ENCODE data around the gene USH1C.

Gene USH1C

DNA sequence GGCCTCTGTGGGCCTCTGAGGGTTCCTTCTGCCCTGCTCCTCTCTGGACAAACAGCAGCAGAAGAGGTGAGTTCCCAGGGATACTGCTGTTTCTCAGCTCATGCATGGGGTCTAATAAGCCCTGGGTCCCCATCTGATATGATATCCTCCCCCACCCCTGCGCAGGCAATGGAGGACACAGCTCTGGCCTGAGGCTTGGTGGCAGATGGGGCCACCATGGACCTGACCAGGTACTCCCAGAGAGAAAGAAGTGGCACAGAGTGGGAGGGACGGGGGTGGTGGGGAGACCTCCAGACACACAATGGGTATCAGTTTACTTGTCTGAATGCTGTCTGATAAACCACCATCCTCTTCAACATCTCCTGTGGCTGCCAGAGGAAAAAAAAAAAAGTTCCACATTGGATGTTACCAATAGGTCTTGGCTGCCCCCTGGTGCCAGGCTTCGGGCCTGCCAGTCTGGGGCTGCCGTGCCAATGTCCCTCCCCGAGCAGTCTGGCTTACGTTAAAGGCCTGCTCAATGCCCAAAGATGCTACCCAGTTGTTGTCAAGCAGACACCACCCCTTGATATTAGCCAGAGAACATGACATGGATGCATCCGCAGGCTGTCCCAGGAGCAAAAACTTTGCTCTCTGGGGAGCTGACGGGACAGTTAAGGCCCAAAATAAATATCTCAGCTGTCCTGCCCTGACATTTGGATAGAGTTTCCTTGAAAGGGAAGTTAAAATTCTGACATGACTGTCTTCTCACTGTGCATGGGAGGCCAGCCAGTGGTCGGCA lies 39.7 kb downstream of the USH1C start:
- peak; percentile 72 for DNase-seq (ENCODE audit: low spot score)

GRCh38 chr11:17502630-17503029 lies 41.6 kb downstream of the USH1C start:
- no peak for DNase-seq (ENCODE audit: low spot score)

GRCh38 chr11:17500673-17501072 lies 43.5 kb downstream of the USH1C start:
- no peak for DNase-seq (ENCODE audit: low spot score)

DNA sequence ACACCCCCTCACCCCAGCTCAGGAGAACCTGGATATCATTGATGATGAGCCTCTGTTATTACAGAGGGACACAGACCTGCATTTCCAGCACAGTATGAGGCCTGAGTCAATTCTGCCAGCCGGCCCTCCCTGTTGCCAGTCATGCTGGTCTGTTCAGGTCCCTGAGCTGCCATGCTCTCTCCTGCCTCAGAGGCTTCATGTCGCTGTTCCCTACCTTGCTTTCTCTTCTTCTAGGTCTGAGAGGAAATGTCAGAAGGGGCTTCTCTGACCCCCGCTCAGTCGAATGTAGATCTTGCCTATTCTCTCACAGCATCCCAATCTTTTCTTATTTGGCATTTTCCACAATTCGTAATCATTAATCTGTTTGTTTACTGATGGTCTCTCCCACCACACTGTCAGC lies 45.7 kb downstream of the USH1C start:
- no peak for DNase-seq (ENCODE audit: low spot score)

DNA sequence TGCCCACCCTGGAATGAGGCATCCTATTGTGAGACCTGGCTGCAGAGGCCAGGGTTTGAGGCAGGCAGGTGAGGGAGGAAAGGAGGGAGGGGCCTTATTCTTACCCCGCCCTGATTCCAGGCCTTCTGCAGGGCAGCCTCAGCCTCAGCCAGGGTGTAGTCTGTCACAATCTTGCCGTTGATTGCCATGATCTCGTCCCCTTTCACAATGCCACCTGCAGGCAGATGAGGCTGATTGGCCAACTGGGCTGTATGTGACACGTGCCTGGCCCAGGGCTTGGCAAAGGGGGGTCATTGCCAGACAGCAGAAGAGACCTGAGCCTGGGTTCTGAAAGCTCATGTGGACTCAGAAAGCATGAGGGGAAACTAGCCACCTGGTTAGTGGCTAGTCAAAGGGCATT lies 46.2 kb downstream of the USH1C start:
- DNase-seq (ENCODE audit: low spot score), result no peak

DNA sequence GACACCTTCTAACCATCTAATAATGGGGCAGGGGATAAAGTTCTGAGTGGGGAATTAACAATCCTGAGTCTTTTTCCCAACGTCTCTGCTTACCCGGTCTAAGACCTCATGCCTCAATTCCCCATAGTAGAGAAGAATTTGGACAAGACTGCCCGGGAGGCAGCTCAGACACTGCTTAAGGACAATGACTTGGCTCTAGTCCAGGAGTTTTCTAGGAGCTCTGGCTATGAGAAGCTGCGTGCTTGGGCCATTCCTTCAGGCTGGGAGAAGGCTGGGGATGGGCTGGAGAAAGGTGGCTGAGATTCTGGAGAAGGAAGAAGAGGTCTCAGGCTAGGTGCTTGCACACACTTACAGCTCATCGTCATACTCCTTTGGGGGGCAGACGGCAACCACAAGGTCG lies 47.8 kb downstream of the USH1C start:
- peak; percentile 56 for DNase-seq (ENCODE audit: low spot score)

DNA sequence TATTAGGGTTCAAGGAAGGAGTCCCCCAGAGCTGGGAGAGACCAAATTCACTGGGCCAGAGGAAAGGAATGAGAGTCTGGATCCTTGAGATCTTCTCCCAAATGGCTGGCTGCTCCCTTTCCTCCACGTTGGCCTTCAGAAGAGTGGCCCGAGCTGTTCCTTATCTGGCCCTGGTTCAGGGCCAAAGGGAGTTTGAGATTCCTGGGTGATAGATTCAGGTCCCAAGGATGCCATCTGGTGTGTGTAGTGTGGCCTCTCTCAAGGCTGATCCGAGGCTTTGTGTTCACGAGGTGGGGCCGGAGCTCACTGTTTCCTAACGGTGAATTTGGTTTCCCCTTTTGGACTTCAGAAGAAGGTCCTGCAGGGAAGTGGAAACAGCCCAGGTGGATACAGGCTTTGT lies 50.2 kb downstream of the USH1C start:
- DNase-seq (ENCODE audit: low spot score), result no peak

GRCh38 chr11:17490938-17491337 lies 53.3 kb downstream of the USH1C start:
- no peak for DNase-seq (ENCODE audit: low spot score)

- DNase-seq (ENCODE audit: low spot score), result no peak
Observed at GRCh38 chr11:17490232-17490631, 54.0 kb downstream of the USH1C start.

DNA sequence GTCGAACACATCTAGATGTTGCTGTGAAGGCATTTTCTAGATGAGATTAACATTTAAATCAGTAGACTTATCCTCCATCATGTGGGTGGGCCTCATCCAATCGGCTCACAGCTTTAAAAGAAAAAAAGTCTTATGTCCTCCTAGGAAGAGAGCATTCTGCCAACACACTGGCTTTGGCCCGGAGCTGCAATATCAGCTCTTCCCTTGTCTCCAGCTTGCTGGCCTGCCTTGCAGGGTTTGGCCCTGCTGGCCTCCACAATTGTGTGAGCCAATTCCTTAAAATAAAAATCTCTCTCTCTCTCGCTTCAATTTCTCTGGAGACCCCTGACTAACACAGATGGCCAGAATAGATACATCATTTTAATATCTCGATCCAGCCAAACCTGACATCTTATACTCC lies 54.5 kb downstream of the USH1C start:
- DNase-seq (ENCODE audit: low spot score), result no peak

DNA sequence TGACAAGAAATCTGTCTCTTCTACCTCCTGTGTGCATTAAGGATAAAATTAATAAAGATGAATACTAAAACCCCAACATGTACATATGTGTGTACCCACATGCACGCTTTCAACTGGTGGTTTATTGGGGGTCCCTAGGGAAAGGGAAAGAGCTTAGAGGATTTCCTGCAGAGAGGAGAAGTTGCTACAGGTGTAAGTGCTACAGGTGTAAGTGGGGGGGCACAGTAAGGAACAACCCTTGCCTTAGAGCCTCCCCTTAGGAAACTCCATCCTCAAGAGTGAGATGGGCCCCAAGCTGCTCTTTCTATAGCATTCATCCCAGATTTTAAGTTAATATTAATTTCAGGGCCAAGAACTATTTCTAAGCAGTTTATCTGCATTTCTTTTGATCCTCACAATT lies 55.7 kb downstream of the USH1C start:
- DNase-seq (ENCODE audit: low spot score), result no peak

- no peak for DNase-seq (ENCODE audit: low spot score)
Observed at GRCh38 chr11:17486646-17487045, 57.6 kb downstream of the USH1C start.

DNA sequence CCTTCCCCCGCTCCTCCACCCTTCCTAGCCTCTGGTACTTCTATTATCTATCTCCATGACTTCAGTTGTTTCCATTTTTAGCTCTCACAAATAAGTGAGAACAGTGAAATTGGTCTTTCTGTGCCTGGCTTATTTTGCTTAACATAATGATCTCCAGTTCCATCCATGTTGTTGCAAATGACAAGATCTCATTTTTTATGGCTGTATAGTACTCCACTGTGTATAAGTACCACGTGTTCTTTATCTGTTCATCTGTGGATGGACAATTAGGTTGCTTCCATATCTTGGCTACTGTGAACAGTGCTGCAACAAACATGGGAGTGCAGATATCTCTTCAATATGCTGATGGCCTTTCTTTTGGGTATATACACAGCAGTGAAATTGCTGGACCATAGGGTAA lies 60.7 kb downstream of the USH1C start:
- DNase-seq (ENCODE audit: low spot score), result no peak

GRCh38 chr11:17481905-17482304 lies 62.3 kb downstream of the USH1C start:
- no peak for DNase-seq (ENCODE audit: low spot score)

DNA sequence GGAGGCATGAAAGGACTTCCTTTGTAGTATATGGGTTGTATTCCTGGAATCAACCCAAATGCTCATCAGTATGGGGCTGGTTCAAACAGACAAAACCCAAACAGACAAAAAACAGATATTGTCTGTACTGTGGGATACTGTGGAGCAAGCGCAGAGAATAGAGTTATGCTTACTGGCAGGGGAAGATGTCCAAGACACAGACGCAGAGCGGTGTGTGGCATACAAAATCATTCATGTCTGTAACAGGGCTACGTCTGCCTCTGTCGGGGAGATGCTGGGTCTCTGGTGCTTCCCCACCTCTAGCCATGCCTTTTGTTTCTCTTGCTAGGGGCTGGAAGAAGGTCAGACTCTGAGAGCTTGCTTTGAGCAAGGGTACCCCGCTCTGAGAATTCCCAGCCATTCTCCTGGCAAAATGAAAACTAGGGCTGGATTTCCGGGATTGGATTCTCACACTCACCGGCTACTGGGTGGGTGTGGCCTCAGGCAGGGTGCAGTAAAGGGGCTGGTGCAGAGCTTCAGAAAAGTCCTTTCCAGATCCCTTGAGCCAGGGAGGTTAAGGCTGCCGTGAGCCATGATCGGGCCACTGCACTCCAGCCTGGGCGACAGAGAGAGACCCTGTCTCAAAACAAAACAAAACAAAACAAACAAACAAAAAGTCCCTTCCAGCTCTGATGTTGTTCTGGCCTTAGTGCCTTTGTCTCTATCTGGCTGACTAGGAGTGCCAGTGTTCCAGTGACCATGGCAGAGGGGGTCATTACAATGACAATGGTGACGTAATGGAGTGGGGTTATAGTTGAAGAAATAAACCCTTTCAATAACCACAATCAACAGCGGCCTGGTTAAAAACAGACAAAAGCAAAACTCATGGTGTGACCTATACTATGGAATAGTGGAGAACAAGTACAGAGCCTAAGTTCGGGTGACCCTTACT lies 64.7 kb downstream of the USH1C start:
- no peak for DNase-seq (ENCODE audit: low spot score)

GRCh38 chr11:17478070-17478469 lies 66.1 kb downstream of the USH1C start:
- DNase-seq (ENCODE audit: low spot score), result no peak

GRCh38 chr11:17477361-17477760 lies 66.9 kb downstream of the USH1C start:
- no peak for DNase-seq (ENCODE audit: low spot score)

- no peak for DNase-seq (ENCODE audit: low spot score)
Observed at GRCh38 chr11:17477084-17477333, 67.2 kb downstream of the USH1C start.

GRCh38 chr11:17476317-17477083 lies 67.7 kb downstream of the USH1C start, which contains the start of gene ABCC8:
Gene ABCC8, minus strand, starts transcription at chr11:17476845. Its CDS starts 69 bp downstream, at chr11:17476776.
- no peak for DNase-seq (ENCODE audit: low spot score)

DNA sequence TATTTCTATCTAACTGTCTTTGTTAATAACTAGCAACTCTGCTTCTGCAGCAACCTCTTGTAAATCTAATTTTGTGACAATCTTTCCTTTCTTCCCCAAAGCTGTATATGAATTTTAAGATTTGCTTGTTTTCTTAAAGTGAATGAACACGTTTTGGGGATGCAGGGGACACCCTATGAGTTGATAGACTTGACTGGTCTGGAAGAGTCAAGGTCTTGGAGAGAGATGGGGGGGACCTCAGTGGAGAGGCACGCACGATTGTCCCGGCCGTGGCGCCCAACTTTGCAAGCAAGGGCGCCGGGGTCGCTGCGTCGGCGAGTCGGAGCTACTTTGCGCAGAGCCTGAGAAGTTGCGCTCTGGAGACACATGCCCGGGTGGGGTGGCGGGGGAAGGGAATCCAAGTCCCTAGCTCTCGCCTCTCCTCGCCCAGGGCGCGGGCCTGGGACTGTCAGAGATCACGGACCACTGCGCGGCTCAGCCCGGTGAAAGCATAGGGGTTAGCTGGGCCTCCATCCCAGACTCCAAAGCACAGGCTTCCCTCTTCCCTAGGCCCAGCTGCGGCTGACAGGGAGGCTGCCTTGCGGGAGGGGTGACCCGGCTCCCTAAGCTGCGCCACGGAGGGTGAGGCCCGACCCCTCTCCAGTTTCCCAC lies 68.4 kb downstream of the USH1C start:
- no peak for DNase-seq (ENCODE audit: low spot score)

DNA sequence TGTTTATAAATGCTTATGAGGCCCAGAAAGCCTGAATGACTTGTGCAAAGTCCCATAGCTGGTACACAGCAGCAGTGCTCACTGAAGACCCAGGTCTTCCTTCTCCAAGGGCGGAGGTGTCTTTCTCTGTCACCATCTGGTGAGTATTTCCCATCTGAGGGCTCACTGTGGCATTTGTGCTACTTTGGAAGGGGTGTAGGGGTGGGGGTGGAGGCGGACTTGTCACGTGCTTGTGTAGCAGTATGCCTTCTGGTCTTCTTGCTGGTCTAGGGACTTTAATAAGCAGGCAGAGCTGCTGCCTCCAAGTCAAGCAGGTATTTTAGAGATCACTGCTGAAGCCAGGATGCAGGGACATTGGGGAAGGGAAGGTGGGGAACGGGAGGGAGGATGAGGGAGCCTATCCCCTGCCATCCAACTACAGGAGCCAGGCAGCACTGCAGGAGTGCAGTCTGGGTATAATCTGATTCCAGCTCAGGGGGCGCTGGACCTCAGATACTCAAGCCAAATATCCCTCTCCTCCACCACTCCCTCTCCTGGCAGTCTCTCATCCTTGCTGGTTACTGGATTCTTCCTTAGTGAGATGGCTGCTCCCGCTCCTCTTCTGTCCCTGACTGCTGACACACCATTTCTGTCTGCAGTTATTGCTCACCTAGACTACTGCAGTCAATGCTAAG lies 71.0 kb downstream of the USH1C start:
- DNase-seq (ENCODE audit: low spot score), result no peak

DNA sequence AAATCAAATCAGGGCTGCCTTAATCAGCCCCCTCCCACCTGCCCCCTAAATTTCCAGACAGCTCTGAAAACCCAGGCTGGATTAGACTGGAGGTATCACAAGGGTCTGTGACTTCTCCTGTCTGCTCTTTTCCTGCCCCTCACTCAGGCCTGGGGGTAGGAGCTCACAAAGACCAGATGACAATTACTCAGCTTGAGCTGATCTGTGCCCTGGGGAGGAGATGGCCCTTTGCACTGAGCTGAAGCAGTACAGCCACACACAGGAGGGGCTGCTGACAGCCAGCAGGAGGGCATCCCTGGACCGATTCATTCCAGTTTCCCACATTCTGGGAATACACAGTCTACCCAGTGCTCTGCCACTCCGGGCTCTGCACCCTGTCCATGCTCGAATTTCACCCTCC lies 71.7 kb downstream of the USH1C start:
- no peak for DNase-seq (ENCODE audit: low spot score)

Data from kidney capillary endothelial cell (primary cell).